Fibroblast of villous mesenchyme (primary cell): Measurements from ENCODE around the gene HOXA11. TPM values are rescaled to one million over a fixed set of nuclear protein-coding genes. Genes with fewer than 3 reads are reported as not detected.

Experiments used
- DNase-seq: peaks from one replicate; pipeline ENCODE4 v3.0.0-alpha.2; 2010; ENCODE audit warnings: low read depth
- H3K4me3 ChIP-seq: 2 replicates; pipeline ENCODE4 v1.5.1; 2011; ENCODE audit warnings: low read depth, mild to moderate bottlenecking, low read length
- total RNA-seq: library from RNA; depleted of rRNA; stranded (reverse); fragments of >200 nt; gene quantifications from 2 replicates; pipeline ENCODE4 v1.2.3, GENCODE V29; 2012
- TF ChIP-seq, protein P1 (sequence below): IDR thresholded peaks from 2 replicates; pipeline ENCODE4 v1.5.1; 2012; ENCODE audit warnings: low read depth, mild to moderate bottlenecking, low read length; ENCODE audit not compliant: insufficient read depth

The HOXA11 gene
- total RNA-seq, 1 donor: 47.1 TPM

DNA sequence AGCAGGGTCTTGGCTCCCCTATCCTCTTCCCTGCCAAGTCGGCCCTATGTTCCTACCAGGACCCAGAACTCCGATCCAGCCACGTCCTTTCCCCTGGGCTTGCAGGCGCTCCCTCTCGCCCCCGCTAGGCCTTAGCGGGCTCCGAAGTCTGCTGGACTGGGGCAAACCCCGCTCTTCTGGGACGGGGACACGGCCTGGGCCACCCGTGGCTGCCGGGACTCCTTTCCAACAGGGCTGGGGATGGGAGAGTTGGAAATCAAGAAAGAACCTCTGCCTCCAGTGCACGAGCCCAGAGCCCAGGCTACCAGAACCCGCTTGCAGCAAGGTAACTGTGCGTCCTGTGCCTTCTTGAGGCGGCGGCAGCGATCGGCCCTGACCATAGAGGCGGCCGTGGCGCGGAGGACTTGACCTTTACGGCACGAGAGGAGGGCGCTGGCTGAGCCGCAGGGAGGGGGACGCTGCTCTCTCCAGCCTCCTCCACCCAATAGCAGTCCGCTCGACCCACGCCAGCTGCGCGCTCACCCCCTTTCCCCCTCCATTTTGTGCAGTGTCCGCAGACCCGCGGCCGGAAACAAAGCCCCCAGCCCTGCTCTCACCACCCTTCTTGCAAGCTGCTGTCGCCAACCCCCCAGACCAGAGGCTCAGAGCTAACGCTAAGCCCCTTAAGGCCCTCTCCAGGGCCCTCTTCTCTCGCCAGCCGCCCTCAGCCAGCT, 7.0 kb upstream of the HOXA11 start:
- peak overlapping the region; percentile 86 for H3K4me3 ChIP-seq
- TF ChIP-seq, protein P1, sequence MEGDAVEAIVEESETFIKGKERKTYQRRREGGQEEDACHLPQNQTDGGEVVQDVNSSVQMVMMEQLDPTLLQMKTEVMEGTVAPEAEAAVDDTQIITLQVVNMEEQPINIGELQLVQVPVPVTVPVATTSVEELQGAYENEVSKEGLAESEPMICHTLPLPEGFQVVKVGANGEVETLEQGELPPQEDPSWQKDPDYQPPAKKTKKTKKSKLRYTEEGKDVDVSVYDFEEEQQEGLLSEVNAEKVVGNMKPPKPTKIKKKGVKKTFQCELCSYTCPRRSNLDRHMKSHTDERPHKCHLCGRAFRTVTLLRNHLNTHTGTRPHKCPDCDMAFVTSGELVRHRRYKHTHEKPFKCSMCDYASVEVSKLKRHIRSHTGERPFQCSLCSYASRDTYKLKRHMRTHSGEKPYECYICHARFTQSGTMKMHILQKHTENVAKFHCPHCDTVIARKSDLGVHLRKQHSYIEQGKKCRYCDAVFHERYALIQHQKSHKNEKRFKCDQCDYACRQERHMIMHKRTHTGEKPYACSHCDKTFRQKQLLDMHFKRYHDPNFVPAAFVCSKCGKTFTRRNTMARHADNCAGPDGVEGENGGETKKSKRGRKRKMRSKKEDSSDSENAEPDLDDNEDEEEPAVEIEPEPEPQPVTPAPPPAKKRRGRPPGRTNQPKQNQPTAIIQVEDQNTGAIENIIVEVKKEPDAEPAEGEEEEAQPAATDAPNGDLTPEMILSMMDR: no peak
- DNase-seq: peak; percentile 79

DNA sequence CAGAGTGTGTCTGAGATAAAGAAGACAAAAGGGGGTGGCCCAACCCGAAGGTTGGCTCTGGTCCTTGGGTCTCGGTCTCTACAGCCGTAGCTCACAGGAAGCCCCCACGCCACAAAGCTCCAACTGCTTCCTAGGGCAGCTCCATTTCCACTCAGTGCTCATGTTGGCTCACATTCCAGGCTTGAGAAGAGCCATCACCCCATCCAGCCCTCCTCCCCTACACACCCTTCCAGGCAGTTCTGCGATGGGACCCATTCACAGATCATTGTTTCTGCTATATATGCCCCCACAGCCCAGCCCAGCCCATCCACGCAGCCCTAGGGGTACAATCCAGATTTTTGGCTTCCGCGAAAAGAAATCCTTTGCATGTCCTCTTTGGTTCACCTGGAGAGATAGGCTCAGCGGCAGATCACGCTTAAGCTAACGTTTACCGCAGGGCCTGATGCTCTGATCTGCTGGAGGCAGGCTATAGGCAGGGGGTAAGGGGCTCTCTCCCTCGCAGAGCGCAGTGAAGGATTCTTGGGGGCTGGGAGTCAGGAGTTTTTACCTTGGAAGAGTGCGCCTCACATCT, 6.2 kb upstream of the HOXA11 start:
- peak; percentile 25 for DNase-seq
- TF ChIP-seq, protein P1: no peak
- H3K4me3 ChIP-seq: peak overlapping the region; percentile 86

DNA sequence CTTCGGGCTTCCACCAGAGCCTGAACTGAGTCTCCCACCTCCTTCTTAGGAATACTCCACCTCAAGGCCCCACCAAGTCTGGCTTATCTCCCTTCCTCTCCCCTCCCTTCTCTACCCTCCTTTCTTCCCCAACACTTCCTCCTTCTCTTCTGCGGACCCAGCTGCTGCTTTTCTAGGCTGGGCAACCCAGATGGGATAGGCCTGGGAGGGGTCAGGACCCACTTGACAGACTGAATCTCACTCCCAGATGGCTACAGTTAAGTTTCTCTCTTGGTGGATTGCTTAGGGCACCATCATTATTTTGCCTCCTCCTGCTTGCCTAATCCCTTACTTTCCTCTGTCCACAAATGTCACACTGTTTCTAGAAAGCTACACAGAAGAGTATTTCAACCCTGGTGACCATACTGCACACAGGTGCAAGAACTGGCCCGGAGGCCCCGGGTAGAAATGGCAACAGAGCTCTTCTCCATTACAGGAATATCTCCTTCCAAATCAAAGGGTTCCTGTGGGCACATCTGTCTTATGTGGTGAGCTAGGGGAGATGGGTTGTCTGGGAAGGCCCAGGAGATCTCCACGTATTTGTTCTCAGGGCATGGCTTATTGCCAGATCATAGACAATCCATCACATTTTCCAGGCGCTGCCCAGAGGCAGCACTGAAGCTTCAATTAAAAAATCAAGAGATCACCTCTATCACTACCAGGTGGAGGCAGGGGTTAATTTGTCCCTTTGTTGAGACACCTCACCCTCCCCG, 5.1 kb upstream of the HOXA11 start:
- TF ChIP-seq, protein P1: no peak
- peak; percentile 71 for DNase-seq
- peak overlapping the region; percentile 67 for H3K4me3 ChIP-seq

DNA sequence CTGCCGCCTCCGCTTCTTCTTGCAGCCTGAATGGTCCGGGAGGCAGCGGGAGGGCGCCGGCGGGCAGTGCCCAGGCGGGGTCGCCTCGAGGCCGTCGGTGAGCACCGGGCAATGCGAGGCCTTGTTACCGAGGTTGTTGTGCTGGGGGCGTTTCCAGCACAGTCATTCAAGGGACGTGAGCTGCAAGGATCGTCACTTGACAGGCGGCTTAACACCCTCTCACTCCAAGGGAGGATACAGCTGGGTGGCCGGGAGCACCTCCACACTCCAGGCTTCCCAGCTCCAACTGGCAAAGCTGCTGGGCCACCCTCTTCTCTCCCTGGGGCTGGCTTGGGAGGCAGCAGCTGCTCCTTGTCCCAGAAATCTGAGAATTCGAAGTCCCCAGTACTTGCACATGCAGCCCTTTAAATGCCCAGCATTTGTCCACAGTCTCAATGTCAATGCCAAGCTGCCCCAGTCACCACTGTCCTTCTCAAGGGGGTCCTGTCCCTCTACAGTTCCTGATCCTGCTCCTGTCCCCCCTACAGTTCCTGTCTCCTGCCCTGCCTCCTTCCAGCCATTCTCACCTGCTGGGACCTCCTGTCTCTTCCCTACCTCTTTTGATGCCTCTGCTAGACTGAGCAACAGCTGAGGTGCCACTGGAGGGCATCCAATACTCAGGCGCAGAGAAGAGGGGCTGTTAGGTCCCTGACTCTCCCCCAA, 4.4 kb upstream of the HOXA11 start:
- peak overlapping the region; percentile 67 for H3K4me3 ChIP-seq
- TF ChIP-seq, protein P1: no peak
- DNase-seq: peak; percentile 79

DNA sequence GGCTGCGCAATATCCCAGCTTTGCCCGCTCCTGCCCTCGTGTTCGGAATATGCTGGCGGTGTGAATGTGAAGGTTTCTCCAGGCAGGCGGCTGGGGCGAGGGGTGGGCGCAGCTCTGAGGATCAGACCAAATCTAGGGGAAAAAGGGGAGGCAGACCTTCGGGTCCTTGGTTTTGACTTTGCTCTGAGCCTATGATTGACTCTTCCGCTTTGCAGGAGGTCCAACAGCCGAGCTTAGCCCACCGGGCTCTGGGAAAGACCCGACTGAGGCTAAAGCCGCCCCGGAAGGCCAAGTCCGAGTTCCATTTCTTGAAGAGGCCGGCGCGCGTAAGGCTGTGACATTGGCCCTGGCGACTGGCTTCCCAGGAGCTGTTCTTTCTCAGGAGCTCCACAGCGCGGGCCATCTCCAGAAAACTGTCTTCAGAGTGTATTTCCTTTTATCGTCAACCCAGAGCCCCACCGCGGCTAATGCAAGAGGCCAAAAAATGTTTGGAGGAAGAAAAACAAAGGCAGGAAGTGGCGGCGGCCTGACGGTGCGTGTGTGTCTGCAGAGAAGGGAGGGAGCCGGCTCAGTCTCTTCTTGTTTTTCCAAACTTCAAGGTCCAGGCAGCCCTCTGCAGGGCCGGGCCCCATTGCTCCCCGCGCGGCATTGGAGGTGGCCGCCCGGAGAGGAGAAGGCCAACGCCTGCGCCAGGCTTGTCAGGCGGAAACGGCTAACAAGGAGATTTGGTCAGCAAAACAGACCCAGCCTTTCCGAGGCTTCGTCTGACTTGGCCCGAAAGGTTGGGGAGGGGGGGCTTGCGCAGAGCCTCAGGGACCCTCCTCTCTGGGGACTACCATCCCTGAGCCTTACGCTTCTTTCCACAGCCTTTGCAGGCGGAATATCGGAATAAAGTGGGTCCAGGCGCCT, 3.6 kb upstream of the HOXA11 start:
- peak; percentile 75 for DNase-seq
- TF ChIP-seq, protein P1: no peak
- H3K4me3 ChIP-seq: peak overlapping the region; percentile 67
